Measurements from ENCODE around the gene SLC22A7.
"Not testable (repeated sequence)": the region's sequence is repeated elsewhere in the genome, so short reads cannot be mapped to it uniquely, and the experiment has no call there.

Gene SLC22A7

DNA sequence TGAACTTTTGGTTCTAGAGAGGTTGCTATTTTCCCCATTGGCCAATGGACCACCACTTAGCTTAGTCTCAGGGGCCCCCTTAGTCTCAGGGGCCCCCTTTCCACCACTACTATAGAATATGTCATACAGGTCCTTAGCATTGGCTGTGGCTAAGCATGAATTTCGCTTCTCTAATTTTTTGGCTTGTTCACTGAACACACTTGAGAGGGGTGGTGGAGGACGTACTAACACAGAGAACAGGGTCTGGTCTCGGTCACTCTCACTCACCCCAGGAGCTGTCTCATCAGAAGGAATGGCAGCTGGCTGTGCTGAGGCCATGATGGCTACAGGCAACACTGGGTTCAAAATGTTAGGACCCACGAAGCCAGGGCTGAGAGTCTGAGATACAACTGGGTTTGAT is 41.1 kb downstream of the SLC22A7 start:
- Histone ChIP-seq H3K4me3 (ENCODE audit: low read length) (no peak overlapping the region), H3K9me2 (replicated peaks; ENCODE audit: insufficient read depth, low read length) (no peaks in the 10 kb centered on the region), H3K9me3 (replicated peaks; ENCODE audit: insufficient read depth, low read length) (no peaks in the 10 kb centered on the region), H4K20me1 (ENCODE audit: insufficient read depth, low read length) (no peaks in the 10 kb centered on the region), H3K4me2 (ENCODE audit: low read depth, low read length) (no peak overlapping the region), H3K27me3 (replicated peaks; ENCODE audit: insufficient read depth, low read length) (no peaks in the 10 kb centered on the region), H3K79me2 (ENCODE audit: low read length) (no peaks in the 10 kb centered on the region), H3K36me3 (replicated peaks; ENCODE audit: insufficient read depth, low read length) (no peaks in the 10 kb centered on the region), H2AFZ (ENCODE audit: low read length) (no peak overlapping the region), H3K9ac (ENCODE audit: low read length) (no peak overlapping the region), H3K27ac (ENCODE audit: low read length) (no peak overlapping the region), H3K4me1 (ENCODE audit: low read length) (peaks cover 12% of the 10 kb centered on the region), H3F3A (ENCODE audit: insufficient read depth, low read length) (no peaks in the 10 kb centered on the region; the same call in 1 of the 2 replicates)
- DNase-seq, result no peak
- no peak for TF ChIP-seq EZH2phosphoT487 (IDR thresholded peaks at IDR 0.05; ENCODE audit: low read length)

GRCh38 chr6:43346243-43346642 is 48.2 kb downstream of the SLC22A7 start:
- H3K27ac ChIP-seq (ENCODE audit: low read length); H2AFZ ChIP-seq (ENCODE audit: low read length); H3K9ac ChIP-seq (ENCODE audit: low read length); H3K4me1 ChIP-seq (ENCODE audit: low read length); H3K79me2 ChIP-seq (ENCODE audit: low read length); H3K27me3 ChIP-seq (replicated peaks; ENCODE audit: insufficient read depth, low read length); H4K20me1 ChIP-seq (ENCODE audit: insufficient read depth, low read length); H3F3A ChIP-seq (ENCODE audit: insufficient read depth, low read length); H3K9me2 ChIP-seq (replicated peaks; ENCODE audit: insufficient read depth, low read length); H3K4me2 ChIP-seq (ENCODE audit: low read depth, low read length); DNase-seq; H3K4me3 ChIP-seq (ENCODE audit: low read length); H3K9me3 ChIP-seq (replicated peaks; ENCODE audit: insufficient read depth, low read length); H3K36me3 ChIP-seq (replicated peaks; ENCODE audit: insufficient read depth, low read length): not testable (repeated sequence)

GRCh38 chr6:43347021-43347420 is 49.0 kb downstream of the SLC22A7 start:
- no peak overlapping the region for H3K4me2 ChIP-seq (ENCODE audit: low read depth, low read length)
- H3K27me3 ChIP-seq (replicated peaks; ENCODE audit: insufficient read depth, low read length), result no peaks in the 10 kb centered on the region
- H3K36me3 ChIP-seq (replicated peaks; ENCODE audit: insufficient read depth, low read length), result no peaks in the 10 kb centered on the region
- TF ChIP-seq EZH2phosphoT487 (IDR thresholded peaks at IDR 0.05; ENCODE audit: low read length) (no peak), EZH2 (optimal IDR thresholded peaks at IDR 0.05; ENCODE audit: low read depth, low read length) (no peak)
- TF ChIP-seq, protein P1, sequence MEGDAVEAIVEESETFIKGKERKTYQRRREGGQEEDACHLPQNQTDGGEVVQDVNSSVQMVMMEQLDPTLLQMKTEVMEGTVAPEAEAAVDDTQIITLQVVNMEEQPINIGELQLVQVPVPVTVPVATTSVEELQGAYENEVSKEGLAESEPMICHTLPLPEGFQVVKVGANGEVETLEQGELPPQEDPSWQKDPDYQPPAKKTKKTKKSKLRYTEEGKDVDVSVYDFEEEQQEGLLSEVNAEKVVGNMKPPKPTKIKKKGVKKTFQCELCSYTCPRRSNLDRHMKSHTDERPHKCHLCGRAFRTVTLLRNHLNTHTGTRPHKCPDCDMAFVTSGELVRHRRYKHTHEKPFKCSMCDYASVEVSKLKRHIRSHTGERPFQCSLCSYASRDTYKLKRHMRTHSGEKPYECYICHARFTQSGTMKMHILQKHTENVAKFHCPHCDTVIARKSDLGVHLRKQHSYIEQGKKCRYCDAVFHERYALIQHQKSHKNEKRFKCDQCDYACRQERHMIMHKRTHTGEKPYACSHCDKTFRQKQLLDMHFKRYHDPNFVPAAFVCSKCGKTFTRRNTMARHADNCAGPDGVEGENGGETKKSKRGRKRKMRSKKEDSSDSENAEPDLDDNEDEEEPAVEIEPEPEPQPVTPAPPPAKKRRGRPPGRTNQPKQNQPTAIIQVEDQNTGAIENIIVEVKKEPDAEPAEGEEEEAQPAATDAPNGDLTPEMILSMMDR (IDR thresholded peaks at IDR 0.05; ENCODE audit: low read length), result no peak
- no peaks in the 10 kb centered on the region for H3F3A ChIP-seq (ENCODE audit: insufficient read depth, low read length)
- no peaks in the 10 kb centered on the region for H3K9me3 ChIP-seq (replicated peaks; ENCODE audit: insufficient read depth, low read length)
- H2AFZ ChIP-seq (ENCODE audit: low read length), result no peak overlapping the region
- H3K79me2 ChIP-seq (ENCODE audit: low read length), result no peaks in the 10 kb centered on the region
- H3K4me1 ChIP-seq (ENCODE audit: low read length), result no peaks in the 10 kb centered on the region
- no peaks in the 10 kb centered on the region for H3K9me2 ChIP-seq (replicated peaks; ENCODE audit: insufficient read depth, low read length)
- H4K20me1 ChIP-seq (ENCODE audit: insufficient read depth, low read length), result no peaks in the 10 kb centered on the region
- no peak for DNase-seq
- H3K27ac ChIP-seq (ENCODE audit: low read length), result no peak overlapping the region
- no peak overlapping the region for H3K4me3 ChIP-seq (ENCODE audit: low read length)
- H3K9ac ChIP-seq (ENCODE audit: low read length), result no peak overlapping the region

DNA sequence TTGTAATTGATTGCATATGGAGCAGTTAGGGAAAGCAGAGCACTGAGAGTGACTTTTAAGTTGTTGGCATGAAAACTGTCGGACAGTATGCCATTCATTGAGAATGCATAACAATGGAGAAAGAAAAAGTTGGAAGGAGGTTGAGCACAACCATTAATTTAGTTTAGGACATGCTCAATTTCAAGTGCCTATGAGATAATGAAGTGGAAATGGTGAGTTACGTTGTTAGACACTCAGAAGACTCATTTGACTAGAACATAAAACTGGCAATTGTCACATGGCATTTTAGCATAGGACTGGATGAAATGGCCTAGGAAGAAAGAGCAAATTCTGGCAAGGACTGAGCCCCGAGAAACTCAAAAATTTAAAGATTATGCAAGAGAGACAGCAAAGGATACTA is 49.4 kb downstream of the SLC22A7 start:
- H3K4me1 ChIP-seq (ENCODE audit: low read length), result no peaks in the 10 kb centered on the region
- no peak overlapping the region for H3K4me3 ChIP-seq (ENCODE audit: low read length)
- no peak overlapping the region for H3K4me2 ChIP-seq (ENCODE audit: low read depth, low read length)
- H3F3A ChIP-seq (ENCODE audit: insufficient read depth, low read length), result no peaks in the 10 kb centered on the region
- no peaks in the 10 kb centered on the region for H3K79me2 ChIP-seq (ENCODE audit: low read length)
- H3K9me2 ChIP-seq (replicated peaks; ENCODE audit: insufficient read depth, low read length), result no peaks in the 10 kb centered on the region
- no peaks in the 10 kb centered on the region for H3K36me3 ChIP-seq (replicated peaks; ENCODE audit: insufficient read depth, low read length)
- no peak overlapping the region for H2AFZ ChIP-seq (ENCODE audit: low read length)
- no peak for TF ChIP-seq EZH2phosphoT487 (IDR thresholded peaks at IDR 0.05; ENCODE audit: low read length)
- TF ChIP-seq EZH2 (optimal IDR thresholded peaks at IDR 0.05; ENCODE audit: low read depth, low read length), result no peak
- TF ChIP-seq, protein P1 (IDR thresholded peaks at IDR 0.05; ENCODE audit: low read length), result no peak
- H3K27me3 ChIP-seq (replicated peaks; ENCODE audit: insufficient read depth, low read length), result no peaks in the 10 kb centered on the region
- no peak for DNase-seq
- H4K20me1 ChIP-seq (ENCODE audit: insufficient read depth, low read length), result no peaks in the 10 kb centered on the region
- H3K9ac ChIP-seq (ENCODE audit: low read length), result no peak overlapping the region
- no peaks in the 10 kb centered on the region for H3K9me3 ChIP-seq (replicated peaks; ENCODE audit: insufficient read depth, low read length)
- no peak overlapping the region for H3K27ac ChIP-seq (ENCODE audit: low read length)

DNA sequence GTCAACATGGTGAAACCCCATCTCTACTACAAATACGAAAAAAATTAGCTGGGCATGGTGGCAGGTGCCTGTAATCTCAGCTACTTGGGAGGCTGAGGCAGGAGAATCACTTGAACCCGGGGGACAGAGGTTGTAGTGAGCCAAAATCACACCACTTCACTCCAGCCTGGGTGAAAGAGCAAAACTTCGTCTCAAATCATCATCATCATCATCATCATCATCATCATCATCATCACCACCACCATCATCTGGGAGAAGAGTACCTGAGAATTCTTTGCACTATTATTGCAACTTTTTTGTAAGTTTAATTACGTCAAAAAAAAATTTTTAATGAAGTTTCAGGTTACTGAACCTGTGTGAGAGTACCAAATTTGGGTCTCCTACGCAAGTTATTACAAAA is 53.9 kb downstream of the SLC22A7 start:
- not testable (repeated sequence) for H3K4me2 ChIP-seq (ENCODE audit: low read depth, low read length); H3F3A ChIP-seq (ENCODE audit: insufficient read depth, low read length); H3K9ac ChIP-seq (ENCODE audit: low read length); H4K20me1 ChIP-seq (ENCODE audit: insufficient read depth, low read length); H3K79me2 ChIP-seq (ENCODE audit: low read length); H2AFZ ChIP-seq (ENCODE audit: low read length); H3K9me3 ChIP-seq (replicated peaks; ENCODE audit: insufficient read depth, low read length); H3K4me1 ChIP-seq (ENCODE audit: low read length); DNase-seq; H3K9me2 ChIP-seq (replicated peaks; ENCODE audit: insufficient read depth, low read length); H3K4me3 ChIP-seq (ENCODE audit: low read length); H3K27ac ChIP-seq (ENCODE audit: low read length); H3K27me3 ChIP-seq (replicated peaks; ENCODE audit: insufficient read depth, low read length); H3K36me3 ChIP-seq (replicated peaks; ENCODE audit: insufficient read depth, low read length)
